NB4 (cell line): Measurements from ENCODE around the gene CNTNAP4.

Experiments
- CTCF ChIP-seq: IDR thresholded peaks from one replicate; pipeline ENCODE4 v1.5.1; 2012; ENCODE audit warnings: low read depth, low read length
- POLR2A ChIP-seq: IDR thresholded peaks from 2 replicates; pipeline ENCODE4 v1.6.1; 2011; ENCODE audit warnings: mild to moderate bottlenecking; ENCODE audit not compliant: insufficient read length; ENCODE audit errors: extremely low read depth

- no peak for TF ChIP-seq POLR2A
- no peak for TF ChIP-seq CTCF
Observed at GRCh38 chr16:76511203-76511602, 234.0 kb downstream of the CNTNAP4 start.
